H1 (cell line): Measurements from ENCODE around the gene MYO1G.

Experiments used
- CBX8 ChIP-seq: fragments of 300-800, 300-1000 bp; sonication (generic); IDR thresholded peaks from 2 replicates; pipeline ENCODE4 v1.7.1; 2016; ENCODE audit warnings: low read depth, low read length, borderline replicate concordance
- CTCF ChIP-seq, 3 experiments: IDR thresholded peaks; 1 replicate in 2 of 3; 2 replicates in 1 of 3; pipeline versions ENCODE4 v1.5.1 to v1.6.1; 2011; ENCODE audit warnings: low read length in 3 of 3, mild to moderate bottlenecking in 3 of 3, inconsistent platforms in 2 of 3, low read depth in 1 of 3, moderate library complexity in 1 of 3; ENCODE audit not compliant: insufficient read depth in 1 of 3; ENCODE audit errors: control extremely low read depth in 1 of 3
- MAX ChIP-seq: IDR thresholded peaks from 2 replicates; pipeline ENCODE4 v1.6.1; 2012; ENCODE audit warnings: inconsistent platforms
- RBBP5 ChIP-seq: IDR thresholded peaks from 2 replicates; pipeline ENCODE4 v1.7.1; 2012; ENCODE audit warnings: low read depth, mild to moderate bottlenecking, inconsistent platforms, low read length, moderate library complexity, borderline replicate concordance
- RFX5 ChIP-seq: IDR thresholded peaks from 2 replicates; pipeline ENCODE4 v1.6.1; 2011; ENCODE audit warnings: low read depth, low read length, improper control_type of control experiment, borderline replicate concordance
- RXRA ChIP-seq: IDR thresholded peaks from 2 replicates; pipeline ENCODE4 v1.6.1; 2011; ENCODE audit warnings: low read depth, mild to moderate bottlenecking, low read length, moderate library complexity; ENCODE audit not compliant: insufficient read depth
- TAF1 ChIP-seq: IDR thresholded peaks from 2 replicates; pipeline ENCODE4 v1.6.1; 2011; ENCODE audit warnings: mild to moderate bottlenecking, low read depth, low read length
- TAF7 ChIP-seq: optimal IDR thresholded peaks from 2 replicates; pipeline ENCODE3; 2011; ENCODE audit warnings: low read depth, mild to moderate bottlenecking, inconsistent platforms, low read length, moderate library complexity, borderline replicate concordance
- ZNF274 ChIP-seq: IDR thresholded peaks from 2 replicates; pipeline ENCODE4 v1.7.0; 2012; ENCODE audit warnings: low read length, borderline replicate concordance; ENCODE audit errors: extremely low read depth

GRCh38 chr7:44961844-44962482 is 16.9 kb downstream of the MYO1G start:
- TF ChIP-seq TAF1 (no peak), CTCF (IDR thresholded peaks at IDR 0.05; ENCODE audit: control extremely low read depth in 1 of 3, insufficient read depth in 1 of 3, low read depth in 1 of 3, low read length in 3 of 3) (no peak), RBBP5 (no peak), RXRA (no peak), RFX5 (no peak), TAF7 (no peak), MAX (no peak), ZNF274 (no peak), CBX8 (no peak)
